ENCODE data around the gene IL23R.

Gene IL23R

DNA sequence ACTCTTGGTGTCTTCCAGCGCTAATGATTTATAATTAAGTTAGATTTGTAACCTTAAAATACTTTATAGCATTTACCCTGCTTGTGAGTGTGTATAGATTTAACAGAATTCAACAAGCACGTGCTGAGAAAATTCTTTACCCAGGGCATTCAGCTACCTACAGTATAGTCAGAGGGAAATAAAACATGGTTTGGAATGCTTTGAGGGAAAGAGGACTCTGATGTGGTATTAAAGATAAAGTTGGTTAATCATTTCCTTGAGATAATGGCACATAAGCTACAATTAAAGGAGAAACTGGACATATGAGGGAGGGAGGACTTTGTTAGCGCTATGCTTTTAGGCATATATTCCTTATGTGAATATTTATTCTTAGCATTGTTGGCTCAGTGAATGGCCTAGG is 115.0 kb downstream of the IL23R start:
- no peaks in the 10 kb centered on the region for H3K36me3 ChIP-seq (ENCODE audit: control insufficient read depth, insufficient read depth, low read length)
- H3K9me3 ChIP-seq (ENCODE audit: control insufficient read depth, low read length) = no peaks in the 10 kb centered on the region
- no peaks in the 10 kb centered on the region for H3K27me3 ChIP-seq (replicated peaks; ENCODE audit: control insufficient read depth, insufficient read depth, low read length, poor library complexity, severe bottlenecking)
- H3K4me3 ChIP-seq (ENCODE audit: insufficient read depth, low read depth, low read length, poor library complexity, severe bottlenecking) = no peak overlapping the region
- no peaks in the 10 kb centered on the region for H3K4me1 ChIP-seq (ENCODE audit: control insufficient read depth, insufficient read depth, low read length, poor library complexity, severe bottlenecking)
- DNase-seq = no peak
- no peak overlapping the region for H3K27ac ChIP-seq (ENCODE audit: insufficient read depth, low read length, poor library complexity, severe bottlenecking)

DNA sequence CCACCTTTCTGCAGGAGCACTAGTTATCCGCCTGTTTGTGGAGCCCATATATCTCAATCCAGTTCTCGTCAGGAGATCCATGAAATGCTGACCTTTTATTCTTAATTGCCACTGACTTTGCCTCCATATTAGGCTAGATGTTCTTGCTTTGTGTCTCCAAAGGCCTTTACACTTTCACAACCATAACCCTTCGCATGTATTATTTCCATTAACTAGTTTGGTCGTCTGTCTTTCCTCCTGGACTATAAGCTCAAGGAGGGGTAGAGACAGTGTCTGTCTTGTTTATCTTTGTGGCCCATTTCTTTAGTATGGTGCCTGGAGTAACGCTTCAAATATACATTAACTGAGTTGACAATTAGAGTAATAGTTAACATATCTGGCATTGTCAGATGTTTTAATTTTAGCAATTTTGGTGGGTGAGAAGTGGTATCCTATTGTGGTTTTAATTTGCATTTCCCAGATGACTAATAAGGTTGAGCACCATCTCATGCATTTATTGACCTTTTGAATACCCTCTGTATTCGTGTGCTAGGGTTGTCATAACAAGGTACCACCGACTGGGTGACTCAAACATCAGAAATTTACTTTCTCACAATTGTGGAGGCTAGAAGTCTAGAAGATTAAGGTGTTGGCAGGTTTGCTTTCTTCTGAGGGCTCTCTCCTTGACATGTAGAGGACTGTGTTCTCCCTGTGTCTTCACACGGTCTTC is 119.7 kb downstream of the IL23R start:
- Histone ChIP-seq H3K27ac (ENCODE audit: insufficient read depth, low read length, poor library complexity, severe bottlenecking) (no peak overlapping the region), H3K4me1 (ENCODE audit: control insufficient read depth, insufficient read depth, low read length, poor library complexity, severe bottlenecking) (no peaks in the 10 kb centered on the region), H3K4me3 (ENCODE audit: insufficient read depth, low read depth, low read length, poor library complexity, severe bottlenecking) (no peak overlapping the region), H3K9me3 (ENCODE audit: control insufficient read depth, low read length) (no peaks in the 10 kb centered on the region), H3K36me3 (ENCODE audit: control insufficient read depth, insufficient read depth, low read length) (no peaks in the 10 kb centered on the region), H3K27me3 (replicated peaks; ENCODE audit: control insufficient read depth, insufficient read depth, low read length, poor library complexity, severe bottlenecking) (no peaks in the 10 kb centered on the region)
- DNase-seq = no peak

DNA sequence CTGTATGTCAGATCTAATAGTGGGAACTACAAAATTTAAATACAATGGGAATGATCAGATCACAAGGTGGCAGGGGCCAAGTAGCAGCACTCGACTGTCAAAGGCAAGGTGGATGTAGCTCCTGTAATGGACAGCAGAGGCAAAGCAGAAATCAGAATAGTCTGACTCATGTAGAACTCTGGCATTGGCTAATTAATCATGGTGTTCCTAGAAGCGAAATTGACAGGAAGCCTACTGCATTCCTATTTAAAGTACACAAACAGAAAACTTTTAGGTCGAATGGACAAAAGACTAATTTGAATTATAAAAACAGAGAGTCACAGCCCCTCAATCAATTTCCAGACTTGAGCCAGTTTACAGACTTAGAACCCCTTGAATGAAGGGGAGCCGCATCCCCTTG is 124.0 kb downstream of the IL23R start:
- Histone ChIP-seq H3K4me3 (ENCODE audit: insufficient read depth, low read depth, low read length, poor library complexity, severe bottlenecking) (no peak overlapping the region), H3K27me3 (replicated peaks; ENCODE audit: control insufficient read depth, insufficient read depth, low read length, poor library complexity, severe bottlenecking) (no peaks in the 10 kb centered on the region), H3K4me1 (ENCODE audit: control insufficient read depth, insufficient read depth, low read length, poor library complexity, severe bottlenecking) (no peaks in the 10 kb centered on the region), H3K9me3 (ENCODE audit: control insufficient read depth, low read length) (no peaks in the 10 kb centered on the region), H3K36me3 (ENCODE audit: control insufficient read depth, insufficient read depth, low read length) (no peaks in the 10 kb centered on the region), H3K27ac (ENCODE audit: insufficient read depth, low read length, poor library complexity, severe bottlenecking) (no peak overlapping the region)
- no peak for DNase-seq

DNA sequence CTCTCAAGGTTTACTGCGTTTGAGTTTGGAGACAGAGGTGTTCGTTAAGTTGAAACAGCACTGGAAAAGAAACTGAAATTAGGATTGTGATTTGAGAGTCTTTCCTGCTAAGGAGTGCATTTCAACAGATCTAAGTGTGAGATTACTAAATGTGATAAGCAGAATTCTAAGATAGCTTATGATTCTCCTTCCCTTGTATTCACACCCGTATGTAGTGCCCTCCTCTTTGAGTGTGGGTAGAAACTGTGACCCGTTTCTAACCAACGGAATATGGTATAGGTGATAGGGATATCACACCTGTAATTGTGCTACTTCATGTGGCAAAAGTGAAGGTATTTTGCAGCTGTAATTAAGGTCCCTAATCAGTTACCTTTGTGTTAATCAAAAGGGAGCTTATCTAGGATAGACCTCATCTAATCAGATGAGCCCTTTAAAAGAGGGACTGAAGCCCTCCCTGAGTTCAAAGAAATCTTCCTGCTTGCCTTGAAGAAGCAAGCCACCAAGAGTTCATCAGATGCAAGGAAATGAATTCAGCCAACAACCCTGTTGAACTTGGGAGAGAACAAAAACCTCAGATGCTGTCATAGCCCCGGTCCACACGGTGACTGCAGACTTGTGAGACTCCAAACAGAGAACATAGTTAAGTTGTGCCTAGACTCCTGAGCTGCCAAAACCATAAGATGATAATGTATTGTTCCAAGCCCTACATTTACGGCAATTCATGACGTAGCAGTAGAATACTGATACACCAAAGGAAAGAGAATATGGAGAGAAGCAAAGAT is 128.8 kb downstream of the IL23R start:
- H3K36me3 ChIP-seq (ENCODE audit: control insufficient read depth, insufficient read depth, low read length) = no peaks in the 10 kb centered on the region
- no peaks in the 10 kb centered on the region for H3K9me3 ChIP-seq (ENCODE audit: control insufficient read depth, low read length)
- H3K4me1 ChIP-seq (ENCODE audit: control insufficient read depth, insufficient read depth, low read length, poor library complexity, severe bottlenecking) = no peaks in the 10 kb centered on the region
- H3K27ac ChIP-seq (ENCODE audit: insufficient read depth, low read length, poor library complexity, severe bottlenecking) = no peak overlapping the region
- no peak overlapping the region for H3K4me3 ChIP-seq (ENCODE audit: insufficient read depth, low read depth, low read length, poor library complexity, severe bottlenecking)
- H3K27me3 ChIP-seq (replicated peaks; ENCODE audit: control insufficient read depth, insufficient read depth, low read length, poor library complexity, severe bottlenecking) = no peaks in the 10 kb centered on the region
- no peak for DNase-seq

DNA sequence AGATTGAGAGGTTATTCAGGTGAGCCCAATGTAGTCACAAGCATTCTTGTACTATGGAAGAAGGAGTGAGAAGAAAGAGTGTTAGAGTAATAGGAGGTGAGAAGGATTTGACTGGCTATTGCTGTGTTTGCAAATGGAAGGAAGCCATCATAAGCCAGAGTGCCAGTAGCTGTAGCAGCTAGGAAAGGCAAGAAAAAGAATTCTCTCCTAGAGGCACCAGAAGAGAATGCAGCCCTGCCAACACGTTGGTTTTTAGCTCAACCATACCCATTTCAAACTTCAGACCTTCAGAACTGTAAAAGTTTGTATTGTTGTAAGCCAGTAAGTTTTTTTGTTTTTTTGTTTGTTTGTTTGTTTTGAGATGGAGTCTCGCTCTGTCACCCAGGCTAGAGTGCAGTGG is 132.5 kb downstream of the IL23R start:
- H3K27me3 ChIP-seq (replicated peaks; ENCODE audit: control insufficient read depth, insufficient read depth, low read length, poor library complexity, severe bottlenecking) = no peaks in the 10 kb centered on the region
- no peaks in the 10 kb centered on the region for H3K4me1 ChIP-seq (ENCODE audit: control insufficient read depth, insufficient read depth, low read length, poor library complexity, severe bottlenecking)
- H3K36me3 ChIP-seq (ENCODE audit: control insufficient read depth, insufficient read depth, low read length) = no peaks in the 10 kb centered on the region
- H3K4me3 ChIP-seq (ENCODE audit: insufficient read depth, low read depth, low read length, poor library complexity, severe bottlenecking) = no peak overlapping the region
- H3K27ac ChIP-seq (ENCODE audit: insufficient read depth, low read length, poor library complexity, severe bottlenecking) = no peak overlapping the region
- no peaks in the 10 kb centered on the region for H3K9me3 ChIP-seq (ENCODE audit: control insufficient read depth, low read length)
- no peak for DNase-seq

DNA sequence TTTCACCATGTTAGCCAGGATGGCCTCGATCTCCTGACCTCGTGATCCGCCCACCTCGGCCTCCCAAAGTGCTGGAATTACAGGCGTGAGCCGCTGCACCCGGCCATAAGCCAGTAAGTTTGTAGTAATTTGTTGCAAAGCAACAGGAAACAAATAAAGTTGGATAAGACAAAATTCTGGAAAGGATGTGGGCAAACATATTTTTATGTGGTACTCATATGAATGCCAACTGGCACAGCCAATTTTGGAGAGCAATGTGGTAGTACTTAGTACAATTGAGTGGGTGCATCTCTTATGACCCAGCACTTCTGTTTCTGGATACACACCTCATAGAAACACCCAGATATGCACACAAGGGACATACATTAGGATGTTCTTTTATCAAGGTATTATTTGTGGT is 133.0 kb downstream of the IL23R start:
- Histone ChIP-seq H3K9me3 (ENCODE audit: control insufficient read depth, low read length) (no peaks in the 10 kb centered on the region), H3K36me3 (ENCODE audit: control insufficient read depth, insufficient read depth, low read length) (no peaks in the 10 kb centered on the region), H3K27me3 (replicated peaks; ENCODE audit: control insufficient read depth, insufficient read depth, low read length, poor library complexity, severe bottlenecking) (no peaks in the 10 kb centered on the region), H3K4me3 (ENCODE audit: insufficient read depth, low read depth, low read length, poor library complexity, severe bottlenecking) (no peak overlapping the region), H3K4me1 (ENCODE audit: control insufficient read depth, insufficient read depth, low read length, poor library complexity, severe bottlenecking) (no peaks in the 10 kb centered on the region), H3K27ac (ENCODE audit: insufficient read depth, low read length, poor library complexity, severe bottlenecking) (no peak overlapping the region)
- DNase-seq = no peak

DNA sequence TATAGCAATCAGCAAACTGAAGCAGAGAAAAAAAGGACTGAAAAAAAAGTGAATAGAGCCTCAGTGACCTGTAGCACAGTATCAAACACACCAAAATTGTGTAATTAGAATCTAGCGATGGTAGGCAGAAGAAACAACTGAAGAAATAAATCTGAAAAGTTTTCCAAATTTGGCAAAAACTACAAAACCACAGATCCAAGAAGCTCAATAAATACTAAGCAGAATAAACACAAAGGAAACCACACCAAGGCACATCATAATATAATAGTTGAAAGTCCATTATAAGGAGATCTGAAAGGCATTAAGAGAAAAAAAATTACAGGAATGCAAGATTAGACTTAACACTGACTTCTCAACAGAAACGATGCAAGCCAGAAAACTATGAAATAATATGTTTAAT is 134.3 kb downstream of the IL23R start:
- H3K27ac ChIP-seq (ENCODE audit: insufficient read depth, low read length, poor library complexity, severe bottlenecking) = no peak overlapping the region
- DNase-seq = no peak
- no peaks in the 10 kb centered on the region for H3K27me3 ChIP-seq (replicated peaks; ENCODE audit: control insufficient read depth, insufficient read depth, low read length, poor library complexity, severe bottlenecking)
- no peak overlapping the region for H3K4me3 ChIP-seq (ENCODE audit: insufficient read depth, low read depth, low read length, poor library complexity, severe bottlenecking)
- H3K36me3 ChIP-seq (ENCODE audit: control insufficient read depth, insufficient read depth, low read length) = no peaks in the 10 kb centered on the region
- H3K9me3 ChIP-seq (ENCODE audit: control insufficient read depth, low read length) = no peaks in the 10 kb centered on the region
- no peaks in the 10 kb centered on the region for H3K4me1 ChIP-seq (ENCODE audit: control insufficient read depth, insufficient read depth, low read length, poor library complexity, severe bottlenecking)

DNA sequence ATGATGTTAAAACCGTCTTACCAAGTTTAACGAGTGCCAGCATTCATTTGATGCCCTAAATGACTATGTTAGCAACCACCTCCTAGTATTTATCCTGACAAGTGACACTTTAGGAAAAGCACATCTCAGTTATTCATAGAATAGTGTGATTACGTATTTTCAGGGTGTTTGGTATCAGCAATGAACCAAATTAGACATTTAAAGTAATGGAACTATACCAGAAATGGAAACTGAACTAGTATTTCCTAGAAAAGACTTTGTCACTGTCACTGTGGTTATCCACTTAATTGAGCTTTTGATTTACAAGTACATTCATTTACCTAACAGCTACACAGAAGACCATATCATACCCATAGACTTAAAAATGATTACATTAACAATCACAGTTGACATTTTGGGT is 137.8 kb downstream of the IL23R start:
- no peaks in the 10 kb centered on the region for H3K9me3 ChIP-seq (ENCODE audit: control insufficient read depth, low read length)
- H3K36me3 ChIP-seq (ENCODE audit: control insufficient read depth, insufficient read depth, low read length) = no peaks in the 10 kb centered on the region
- H3K4me1 ChIP-seq (ENCODE audit: control insufficient read depth, insufficient read depth, low read length, poor library complexity, severe bottlenecking) = peaks cover 10% of the 10 kb centered on the region
- DNase-seq = no peak
- peaks cover 6% of the 10 kb centered on the region for H3K27me3 ChIP-seq (replicated peaks; ENCODE audit: control insufficient read depth, insufficient read depth, low read length, poor library complexity, severe bottlenecking)
- H3K27ac ChIP-seq (ENCODE audit: insufficient read depth, low read length, poor library complexity, severe bottlenecking) = no peak overlapping the region
- H3K4me3 ChIP-seq (ENCODE audit: insufficient read depth, low read depth, low read length, poor library complexity, severe bottlenecking) = no peak overlapping the region

DNA sequence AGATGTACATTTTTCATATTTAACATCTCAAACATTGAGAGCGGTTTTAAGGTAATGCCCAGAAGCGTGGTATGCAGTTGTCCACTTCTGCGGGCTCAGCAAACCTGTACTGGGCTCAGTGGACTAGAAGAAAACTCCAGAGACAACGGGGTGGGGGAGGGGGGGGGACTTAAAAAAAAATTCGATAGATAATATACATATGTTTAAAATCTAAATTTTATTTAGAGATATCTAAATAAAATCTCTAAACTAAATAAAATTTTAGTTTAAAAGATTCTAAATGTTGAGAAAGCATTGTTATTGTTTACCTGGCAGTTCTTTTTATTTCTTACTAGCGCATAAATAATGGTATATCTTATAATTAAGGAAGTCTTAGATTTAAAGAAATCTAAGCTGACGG is 140.3 kb downstream of the IL23R start:
- Histone ChIP-seq H3K27ac (ENCODE audit: insufficient read depth, low read length, poor library complexity, severe bottlenecking) (no peak overlapping the region), H3K27me3 (replicated peaks; ENCODE audit: control insufficient read depth, insufficient read depth, low read length, poor library complexity, severe bottlenecking) (peaks cover 6% of the 10 kb centered on the region), H3K9me3 (ENCODE audit: control insufficient read depth, low read length) (no peaks in the 10 kb centered on the region), H3K36me3 (ENCODE audit: control insufficient read depth, insufficient read depth, low read length) (no peaks in the 10 kb centered on the region), H3K4me1 (ENCODE audit: control insufficient read depth, insufficient read depth, low read length, poor library complexity, severe bottlenecking) (peaks cover 10% of the 10 kb centered on the region), H3K4me3 (ENCODE audit: insufficient read depth, low read depth, low read length, poor library complexity, severe bottlenecking) (no peak overlapping the region)
- DNase-seq = no peak

DNA sequence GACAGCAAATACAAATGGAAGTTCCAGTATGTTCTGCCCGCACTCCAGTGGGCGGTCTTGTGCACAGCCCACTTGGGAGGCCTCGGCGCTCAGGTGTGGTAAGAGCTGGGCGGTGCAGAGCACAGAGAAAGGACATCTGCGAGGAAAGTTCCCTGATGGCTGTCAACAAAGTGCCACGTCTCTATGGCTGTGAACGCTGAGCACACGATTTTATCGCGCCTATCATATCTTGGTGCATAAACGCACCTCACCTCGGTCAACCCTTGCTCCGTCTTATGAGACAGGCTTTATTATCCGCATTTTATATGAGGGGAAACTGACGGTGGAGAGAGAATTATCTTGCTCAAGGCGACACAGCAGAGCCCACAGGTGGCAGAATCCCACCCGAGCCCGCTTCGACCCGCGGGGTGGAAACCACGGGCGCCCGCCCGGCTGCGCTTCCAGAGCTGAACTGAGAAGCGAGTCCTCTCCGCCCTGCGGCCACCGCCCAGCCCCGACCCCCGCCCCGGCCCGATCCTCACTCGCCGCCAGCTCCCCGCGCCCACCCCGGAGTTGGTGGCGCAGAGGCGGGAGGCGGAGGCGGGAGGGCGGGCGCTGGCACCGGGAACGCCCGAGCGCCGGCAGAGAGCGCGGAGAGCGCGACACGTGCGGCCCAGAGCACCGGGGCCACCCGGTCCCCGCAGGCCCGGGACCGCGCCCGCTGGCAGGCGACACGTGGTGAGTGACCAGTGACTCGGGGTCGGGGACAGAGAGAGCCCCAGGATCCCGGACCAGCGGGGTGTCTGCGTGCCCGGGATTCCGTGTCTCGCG is 141.2 kb downstream of the IL23R start, which contains the start of gene IL12RB2:
IL12RB2 (plus strand) TSS at position 623 of the 810 bp plus-strand sequence. CDS start 12,496 bp downstream, outside the sequence.
- no peak within 1 kb of the TSS for H3K27ac ChIP-seq (ENCODE audit: insufficient read depth, low read length, poor library complexity, severe bottlenecking)
- peaks cover 10% of the 10 kb centered on the region for H3K4me1 ChIP-seq (ENCODE audit: control insufficient read depth, insufficient read depth, low read length, poor library complexity, severe bottlenecking)
- H3K27me3 ChIP-seq (replicated peaks; ENCODE audit: control insufficient read depth, insufficient read depth, low read length, poor library complexity, severe bottlenecking) = peaks cover 6% of the 10 kb centered on the region
- no peaks in the 10 kb centered on the region for H3K9me3 ChIP-seq (ENCODE audit: control insufficient read depth, low read length)
- H3K36me3 ChIP-seq (ENCODE audit: control insufficient read depth, insufficient read depth, low read length) = no peaks in the 10 kb centered on the region
- H3K4me3 ChIP-seq (ENCODE audit: insufficient read depth, low read depth, low read length, poor library complexity, severe bottlenecking) = peak within 1 kb of the TSS; percentile 29
- DNase-seq = peak in 1 of 3 donors; percentile 40

Data from effector memory CD4-positive, alpha-beta T cell (primary cell).